ENCODE measurements around the gene C5. TPM values are rescaled to one million over a fixed set of nuclear protein-coding genes. Genes with fewer than 3 reads are reported as not detected.

The C5 gene
- total RNA-seq, 1 donor from 2014 or later: 5.5 TPM

GRCh38 chr9:120910643-120911042, 139.4 kb downstream of the C5 start:
- Histone ChIP-seq H4K20me1 (ENCODE audit: low read depth) (no peaks in the 10 kb centered on the region), H3F3A (ENCODE audit: low read depth) (no peaks in the 10 kb centered on the region), H2AFZ (replicated peaks) (no peak overlapping the region), H3K27ac (no peak overlapping the region), H3K9ac (no peak overlapping the region), H3K4me2 (no peak overlapping the region), H3K36me3 (no peaks in the 10 kb centered on the region), H3K27me3 (no peaks in the 10 kb centered on the region), H3K9me3 (ENCODE audit: low read depth) (no peaks in the 10 kb centered on the region), H3K79me2 (ENCODE audit: low read depth) (no peaks in the 10 kb centered on the region), H3K4me3 (no peak overlapping the region), H3K4me1 (no peaks in the 10 kb centered on the region)
- Mint-ChIP-seq H3K9me3 (no peaks in the 10 kb centered on the region), H3K27ac (no peak overlapping the region), H3K4me3 (no peak overlapping the region), H3K36me3 (no peaks in the 10 kb centered on the region), H3K27me3 (ENCODE audit: insufficient read depth, low read depth) (peaks cover 3% of the 10 kb centered on the region), H3K4me1 (peaks cover 3% of the 10 kb centered on the region)
- no peak for TF ChIP-seq EZH2phosphoT487 (IDR thresholded peaks at IDR 0.05)
- TF ChIP-seq EZH2 (IDR thresholded peaks at IDR 0.05): no peak
- no peak for TF ChIP-seq CTCF (IDR thresholded peaks at IDR 0.05)
- no peak for DNase-seq (ENCODE audit: low spot score)

- H3K4me2 ChIP-seq: no peak overlapping the region
- H3F3A ChIP-seq (ENCODE audit: low read depth): no peaks in the 10 kb centered on the region
- no peak overlapping the region for H3K27ac ChIP-seq
- no peaks in the 10 kb centered on the region for H4K20me1 ChIP-seq (ENCODE audit: low read depth)
- H3K4me3 ChIP-seq: no peak overlapping the region
- no peak for DNase-seq (ENCODE audit: low spot score)
- H3K9ac ChIP-seq: no peak overlapping the region
- no peaks in the 10 kb centered on the region for H3K9me3 ChIP-seq (ENCODE audit: low read depth)
- H3K4me1 Mint-ChIP-seq: peaks cover 3% of the 10 kb centered on the region
- H3K27ac Mint-ChIP-seq: no peak overlapping the region
- TF ChIP-seq CTCF (IDR thresholded peaks at IDR 0.05) (no peak), EZH2phosphoT487 (IDR thresholded peaks at IDR 0.05) (no peak), EZH2 (IDR thresholded peaks at IDR 0.05) (no peak)
- H3K79me2 ChIP-seq (ENCODE audit: low read depth): no peaks in the 10 kb centered on the region
- no peaks in the 10 kb centered on the region for H3K9me3 Mint-ChIP-seq
- H3K36me3 ChIP-seq: no peaks in the 10 kb centered on the region
- H3K27me3 Mint-ChIP-seq (ENCODE audit: insufficient read depth, low read depth): peaks cover 3% of the 10 kb centered on the region
- H2AFZ ChIP-seq (replicated peaks): no peak overlapping the region
- no peak overlapping the region for H3K4me3 Mint-ChIP-seq
- H3K27me3 ChIP-seq: no peaks in the 10 kb centered on the region
- H3K36me3 Mint-ChIP-seq: no peaks in the 10 kb centered on the region
- no peaks in the 10 kb centered on the region for H3K4me1 ChIP-seq
These were observed 140.2 kb downstream of the C5 start for GRCh38 chr9:120909904-120910303.

GRCh38 chr9:120905315-120906164, 144.5 kb downstream of the C5 start:
- no peaks in the 10 kb centered on the region for H4K20me1 ChIP-seq (ENCODE audit: low read depth)
- no peaks in the 10 kb centered on the region for H3K36me3 ChIP-seq
- Mint-ChIP-seq H3K9me3 (no peaks in the 10 kb centered on the region), H3K27ac (no peak overlapping the region), H3K36me3 (no peaks in the 10 kb centered on the region), H3K4me1 (peaks cover 7% of the 10 kb centered on the region), H3K4me3 (no peak overlapping the region), H3K27me3 (ENCODE audit: insufficient read depth, low read depth) (peaks cover 3% of the 10 kb centered on the region)
- no peaks in the 10 kb centered on the region for H3K4me1 ChIP-seq
- H3K9me3 ChIP-seq (ENCODE audit: low read depth): no peaks in the 10 kb centered on the region
- TF ChIP-seq EZH2 (IDR thresholded peaks at IDR 0.05) (no peak), CTCF (IDR thresholded peaks at IDR 0.05) (no peak), EZH2phosphoT487 (IDR thresholded peaks at IDR 0.05) (no peak)
- H3K27ac ChIP-seq: no peak overlapping the region
- H3K27me3 ChIP-seq: no peaks in the 10 kb centered on the region
- no peak overlapping the region for H2AFZ ChIP-seq (replicated peaks)
- H3K4me2 ChIP-seq: no peak overlapping the region
- H3K9ac ChIP-seq: no peak overlapping the region
- DNase-seq (ENCODE audit: low spot score): no peak
- no peaks in the 10 kb centered on the region for H3F3A ChIP-seq (ENCODE audit: low read depth)
- H3K4me3 ChIP-seq: no peak overlapping the region
- H3K79me2 ChIP-seq (ENCODE audit: low read depth): no peaks in the 10 kb centered on the region
